HepG2 (cell line): ENCODE measurements around the gene SEMA7A. TPM values are rescaled to one million over a fixed set of nuclear protein-coding genes. Genes with fewer than 3 reads are reported as not detected.
A peak's percentile ranks its signal among the peaks of the same experiment; 100 is the strongest.

Source experiments
- ARNT2 ChIP-seq: sonication (generic); formaldehyde crosslinking; IDR thresholded peaks from 2 replicates; pipeline ENCODE4 v1.8.0; 2022; ENCODE audit warnings: mild to moderate bottlenecking, low read depth, missing genetic modification reagents, moderate library complexity
- CREM ChIP-seq, 2 experiments: sonication (generic) in 1 of 2; formaldehyde crosslinking in 1 of 2; IDR thresholded peaks; 2 replicates each; pipeline versions ENCODE4 v1.4.0 to v1.6.1; 2016 to 2020; ENCODE audit warnings: antibody characterized with exemption in 1 of 2, mild to moderate bottlenecking in 1 of 2, missing genetic modification reagents in 1 of 2
- NCOR1 ChIP-seq: fragments of 200-600 bp; sonication (generic); IDR thresholded peaks from 2 replicates; pipeline ENCODE4 v1.7.0; 2017; ENCODE audit warnings: antibody characterized with exemption, low read length, borderline replicate concordance
- PHF21A ChIP-seq: sonication (generic); formaldehyde crosslinking; IDR thresholded peaks from 2 replicates; pipeline ENCODE4 v1.5.0; 2020; ENCODE audit warnings: mild to moderate bottlenecking, missing genetic modification reagents
- PHF8 ChIP-seq: sonication (generic); formaldehyde crosslinking; IDR thresholded peaks from 2 replicates; pipeline ENCODE4 v1.5.0; 2020; ENCODE audit warnings: missing genetic modification reagents
- PREB ChIP-seq: sonication (generic); formaldehyde crosslinking; IDR thresholded peaks from 2 replicates; pipeline ENCODE4 v1.4.0; 2020; ENCODE audit warnings: missing genetic modification reagents
- RAD21 ChIP-seq: fragments of 450-650 bp; formaldehyde crosslinking; IDR thresholded peaks from 2 replicates; pipeline ENCODE4 v1.5.0; 2020; ENCODE audit warnings: mild to moderate bottlenecking
- RCOR2 ChIP-seq: IDR thresholded peaks from 2 replicates; pipeline ENCODE4 v1.6.1; 2016; ENCODE audit warnings: missing biosample characterization, missing genetic modification reagents
- TFE3 ChIP-seq: IDR thresholded peaks from 2 replicates; pipeline ENCODE4 v1.6.1; 2016
- ZNF180 ChIP-seq: sonication (generic); formaldehyde crosslinking; IDR thresholded peaks from 2 replicates; pipeline ENCODE4 v1.4.0; 2020; ENCODE audit warnings: low read depth, missing genetic modification reagents, borderline replicate concordance
- ZNF253 ChIP-seq: sonication (generic); formaldehyde crosslinking; IDR thresholded peaks from 2 replicates; pipeline ENCODE4 v1.8.0; 2022; ENCODE audit warnings: mild to moderate bottlenecking, missing genetic modification reagents, borderline replicate concordance
- ZNF552 ChIP-seq: sonication (generic); formaldehyde crosslinking; IDR thresholded peaks from 2 replicates; pipeline ENCODE4 v1.9.0; 2022; ENCODE audit warnings: missing genetic modification reagents, mild to moderate bottlenecking, borderline replicate concordance
- ZNF672 ChIP-seq: sonication (generic); formaldehyde crosslinking; IDR thresholded peaks from 2 replicates; pipeline ENCODE4 v1.8.1; 2022; ENCODE audit warnings: missing genetic modification reagents
- ZNF746 ChIP-seq: sonication (generic); formaldehyde crosslinking; IDR thresholded peaks from 2 replicates; pipeline ENCODE4 v1.8.0; 2022; ENCODE audit warnings: mild to moderate bottlenecking, missing genetic modification reagents
- ZNF772 ChIP-seq: sonication (generic); formaldehyde crosslinking; IDR thresholded peaks from 2 replicates; pipeline ENCODE4 v1.5.0; 2020; ENCODE audit warnings: mild to moderate bottlenecking, missing genetic modification reagents
- ZNF839 ChIP-seq: sonication (generic); formaldehyde crosslinking; IDR thresholded peaks from 2 replicates; pipeline ENCODE4 v1.4.0; 2020; ENCODE audit warnings: missing genetic modification reagents, mild to moderate bottlenecking, borderline replicate concordance
- ZSCAN12 ChIP-seq: sonication (generic); formaldehyde crosslinking; IDR thresholded peaks from 2 replicates; pipeline ENCODE4 v1.9.0; 2021; ENCODE audit warnings: mild to moderate bottlenecking, missing genetic modification reagents
- polyA plus RNA-seq, 8 experiments: library from polyadenylated mRNA; depleted of rRNA in 3 of 8; stranded (reverse) in 7 of 8; unstranded in 1 of 8; fragments of >200 nt; fragmentation: Illumina TruSeq in 4 of 8; extraction: Trizol in 4 of 8; gene quantifications; 2 replicates each; pipeline versions ENCODE4 v1.2.1 to v1.2.3, GENCODE V29; 2011 to 2016; ENCODE audit warnings: low read depth in 4 of 8, missing spikeins in 1 of 8, mixed read lengths in 1 of 8; ENCODE audit not compliant: insufficient read depth in 1 of 8
- total RNA-seq, 5 experiments: library from RNA; depleted of rRNA; stranded (reverse); fragments of >200 nt; fragmentation: Illumina TruSeq; extraction: Trizol; gene quantifications; 2 replicates each; pipeline ENCODE4 v1.2.3, GENCODE V29; 2016; ENCODE audit warnings: low read depth in 1 of 5
- TF ChIP-seq, protein P1 (sequence below): sonication (generic); formaldehyde crosslinking; IDR thresholded peaks from 2 replicates; pipeline ENCODE4 v1.5.0; 2020; ENCODE audit warnings: mild to moderate bottlenecking, missing genetic modification reagents
- TF ChIP-seq, protein P2 (sequence below): sonication (generic); formaldehyde crosslinking; IDR thresholded peaks from 2 replicates; pipeline ENCODE4 v1.8.0; 2022; ENCODE audit warnings: missing genetic modification reagents, mild to moderate bottlenecking, inconsistent platforms, borderline replicate concordance
- TF ChIP-seq, protein P3 (sequence below): sonication (generic); formaldehyde crosslinking; IDR thresholded peaks from 2 replicates; pipeline ENCODE4 v1.8.1; 2023; ENCODE audit warnings: missing genetic modification reagents, inconsistent platforms, borderline replicate concordance
- TF ChIP-seq, protein P4 (sequence below): sonication (generic); formaldehyde crosslinking; IDR thresholded peaks from 2 replicates; pipeline ENCODE4 v1.5.0; 2020; ENCODE audit warnings: missing genetic modification reagents

Gene SEMA7A
- total and polyA plus RNA-seq, 2 of the 13 experiments (the other 11 are each of a cell fraction or from before 2014, with no cell fraction given): 9.0 to 15.8 TPM

DNA sequence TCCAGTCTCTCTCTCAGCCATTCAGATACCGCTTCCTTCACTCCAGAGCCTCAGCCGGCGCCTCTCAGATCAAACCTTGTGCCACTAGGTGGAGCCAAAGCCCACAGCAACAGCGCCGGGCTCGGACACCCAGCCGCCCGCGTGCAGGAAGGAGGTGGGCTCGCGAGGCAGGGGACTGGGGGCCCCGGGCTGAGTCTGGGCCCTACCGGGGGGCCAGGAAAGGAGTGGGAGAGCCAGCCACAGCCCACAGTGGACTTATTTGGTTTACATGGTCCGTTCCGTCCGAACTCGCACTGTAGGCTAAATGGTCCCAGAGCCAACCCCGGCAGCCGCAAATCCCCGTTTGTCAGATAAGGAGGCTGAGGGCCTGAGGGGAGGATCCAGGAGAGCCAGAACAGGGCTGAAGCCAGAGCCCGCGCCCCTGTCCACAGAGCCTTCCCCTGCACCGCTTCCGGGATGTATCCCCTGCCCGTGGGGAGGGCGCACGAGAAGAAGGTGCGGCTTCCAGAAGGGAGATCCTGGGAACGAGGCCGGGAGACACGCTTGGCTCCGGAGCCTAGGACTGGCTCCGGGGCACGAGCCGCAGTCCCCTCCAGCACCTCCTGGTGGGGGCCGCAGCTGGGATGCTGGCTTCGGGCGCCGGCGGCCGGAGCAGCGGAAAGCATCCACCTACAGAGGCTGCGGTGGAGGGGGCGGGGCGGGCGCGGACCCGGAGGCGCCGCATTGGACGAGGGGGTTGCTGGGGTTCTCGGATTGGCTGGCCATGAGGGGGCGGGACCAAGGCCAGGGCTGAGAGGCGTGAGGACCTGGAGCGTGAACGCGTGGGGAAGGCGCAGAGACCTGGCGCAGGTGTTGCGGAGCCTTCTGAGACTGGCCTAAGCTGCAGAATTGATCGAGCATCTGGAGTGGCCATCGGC, 59.8 kb downstream of the SEMA7A start (continued):
- TF ChIP-seq CREM (IDR thresholded peaks at IDR 0.05): no peak
- TF ChIP-seq CREM (CRISPR knock-in tag; IDR thresholded peaks at IDR 0.05): no peak
- 0 out of 2 replicates have a peak, but pooled peaks have one; percentile 46 for TF ChIP-seq PHF21A
- TF ChIP-seq, protein P1, sequence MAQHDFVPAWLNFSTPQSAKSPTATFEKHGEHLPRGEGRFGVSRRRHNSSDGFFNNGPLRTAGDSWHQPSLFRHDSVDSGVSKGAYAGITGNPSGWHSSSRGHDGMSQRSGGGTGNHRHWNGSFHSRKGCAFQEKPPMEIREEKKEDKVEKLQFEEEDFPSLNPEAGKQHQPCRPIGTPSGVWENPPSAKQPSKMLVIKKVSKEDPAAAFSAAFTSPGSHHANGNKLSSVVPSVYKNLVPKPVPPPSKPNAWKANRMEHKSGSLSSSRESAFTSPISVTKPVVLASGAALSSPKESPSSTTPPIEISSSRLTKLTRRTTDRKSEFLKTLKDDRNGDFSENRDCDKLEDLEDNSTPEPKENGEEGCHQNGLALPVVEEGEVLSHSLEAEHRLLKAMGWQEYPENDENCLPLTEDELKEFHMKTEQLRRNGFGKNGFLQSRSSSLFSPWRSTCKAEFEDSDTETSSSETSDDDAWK (CRISPR knock-in tag): no peak
- TF ChIP-seq ZNF180 (CRISPR knock-in tag): no peak
- no peak for TF ChIP-seq ZNF772 (CRISPR knock-in tag)
- peak; percentile 48; the same call in 1 of the 2 replicates for TF ChIP-seq ZNF746 (CRISPR knock-in tag)
- TF ChIP-seq ZNF552: no peak
- TF ChIP-seq, protein P2, sequence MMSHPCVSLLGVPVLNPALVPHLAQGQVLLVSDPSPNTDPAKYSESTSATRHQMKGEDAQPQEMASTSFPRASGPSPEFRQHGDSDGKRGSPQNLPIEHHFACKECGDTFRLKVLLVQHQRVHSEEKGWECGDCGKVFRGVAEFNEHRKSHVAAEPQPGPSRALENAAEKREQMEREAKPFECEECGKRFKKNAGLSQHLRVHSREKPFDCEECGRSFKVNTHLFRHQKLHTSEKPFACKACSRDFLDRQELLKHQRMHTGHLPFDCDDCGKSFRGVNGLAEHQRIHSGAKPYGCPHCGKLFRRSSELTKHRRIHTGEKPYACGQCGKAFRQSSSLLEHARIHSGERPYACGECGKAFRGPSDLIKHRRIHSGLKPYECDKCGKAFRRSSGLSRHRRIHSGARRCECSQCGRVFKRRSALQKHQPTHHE (CRISPR knock-in tag): no peak
- TF ChIP-seq NCOR1: no peak
- TF ChIP-seq, protein P3, sequence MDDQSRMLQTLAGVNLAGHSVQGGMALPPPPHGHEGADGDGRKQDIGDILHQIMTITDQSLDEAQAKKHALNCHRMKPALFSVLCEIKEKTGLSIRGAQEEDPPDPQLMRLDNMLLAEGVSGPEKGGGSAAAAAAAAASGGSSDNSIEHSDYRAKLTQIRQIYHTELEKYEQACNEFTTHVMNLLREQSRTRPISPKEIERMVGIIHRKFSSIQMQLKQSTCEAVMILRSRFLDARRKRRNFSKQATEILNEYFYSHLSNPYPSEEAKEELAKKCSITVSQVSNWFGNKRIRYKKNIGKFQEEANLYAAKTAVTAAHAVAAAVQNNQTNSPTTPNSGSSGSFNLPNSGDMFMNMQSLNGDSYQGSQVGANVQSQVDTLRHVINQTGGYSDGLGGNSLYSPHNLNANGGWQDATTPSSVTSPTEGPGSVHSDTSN (CRISPR knock-in tag): no peak
- TF ChIP-seq ZNF253 (CRISPR knock-in tag): no peak
- TF ChIP-seq PHF8 (CRISPR knock-in tag): peak; percentile 44; the same call in 1 of the 2 replicates
- TF ChIP-seq RCOR2: no peak
- no peak for TF ChIP-seq TFE3
- no peak for TF ChIP-seq ZNF672
- peak; percentile 94 for TF ChIP-seq RAD21 (CRISPR knock-in tag)
- TF ChIP-seq ZSCAN12 (CRISPR knock-in tag): no peak
- 0 out of 2 replicates have a peak, but pooled peaks have one; percentile 26 for TF ChIP-seq ZNF839 (CRISPR knock-in tag)
- TF ChIP-seq, protein P4, sequence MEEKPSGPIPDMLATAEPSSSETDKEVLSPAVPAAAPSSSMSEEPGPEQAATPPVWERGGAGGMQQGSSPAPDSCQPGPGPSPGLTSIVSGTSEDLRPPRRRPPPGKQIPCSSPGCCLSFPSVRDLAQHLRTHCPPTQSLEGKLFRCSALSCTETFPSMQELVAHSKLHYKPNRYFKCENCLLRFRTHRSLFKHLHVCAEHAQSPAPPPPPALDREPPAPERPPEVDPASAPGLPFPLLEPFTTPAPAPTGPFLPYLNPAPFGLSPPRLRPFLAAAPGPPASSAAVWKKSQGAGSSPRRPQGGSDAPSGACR: peak; percentile 75; the same call in 1 of the 2 replicates
- TF ChIP-seq PREB (CRISPR knock-in tag): no peak
- peak; percentile 39; the same call in 1 of the 2 replicates for TF ChIP-seq ARNT2 (CRISPR knock-in tag)
